ENCODE measurements around the gene LCN6. TPM values are rescaled to one million over a fixed set of nuclear protein-coding genes. Genes with fewer than 3 reads are reported as not detected.
"Not testable (repeated sequence)": the region's sequence is repeated elsewhere in the genome, so short reads cannot be mapped to it uniquely, and the experiment has no call there.

The LCN6 gene
- polyA plus RNA-seq, 3 donors, result not detected

GRCh38 chr9:136769710-136770191, 21.4 kb upstream of the LCN6 start:
- Histone ChIP-seq H4K20me1 (ENCODE audit: insufficient read depth, low read length) (no peaks in the 10 kb centered on the region), H3K9ac (ENCODE audit: insufficient read depth, low read length, poor library complexity, severe bottlenecking) (no peak overlapping the region), H3K27ac (ENCODE audit: low read depth in 1 of 2, low read length in 2 of 2) (no peak overlapping the region), H3K79me2 (ENCODE audit: insufficient read depth, low read length) (no peaks in the 10 kb centered on the region), H3K4me3 (replicated peaks in 1 of 3; ENCODE audit: low read depth in 2 of 3, low read length in 3 of 3) (no peak overlapping the region), H2AFZ (ENCODE audit: insufficient read depth, low read depth, low read length, poor library complexity, severe bottlenecking) (no peak overlapping the region), H3K36me3 (replicated peaks in 1 of 2; ENCODE audit: control insufficient read depth in 1 of 2, insufficient read depth in 2 of 2, low read length in 2 of 2) (no peaks in the 10 kb centered on the region), H3K27me3 (ENCODE audit: control insufficient read depth in 2 of 2, insufficient read depth in 2 of 2, low read length in 2 of 2) (no peaks in the 10 kb centered on the region), H3K4me1 (ENCODE audit: control insufficient read depth in 1 of 2, insufficient read depth in 2 of 2, low read length in 2 of 2) (peaks cover 0 to 3% of the 10 kb centered on the region in 2 donors), H3K9me3 (replicated peaks in 1 of 2; ENCODE audit: control insufficient read depth in 1 of 2, insufficient read depth in 1 of 2, low read length in 2 of 2) (peaks cover 9 to 18% of the 10 kb centered on the region in 2 donors), H3K4me2 (replicated peaks; ENCODE audit: extremely low read depth, low read length, poor library complexity, severe bottlenecking) (no peak overlapping the region)
- Mint-ChIP-seq H3K27ac (no peak overlapping the region), H3K4me1 (peaks cover 12% of the 10 kb centered on the region), H3K27me3 (ENCODE audit: low read depth in 3 of 3) (peaks cover 13 to 22% (median 19%) of the 10 kb centered on the region in 3 donors), H3K9me3 (peaks cover 8 to 20% (median 14%) of the 10 kb centered on the region in 7 donors), H3K4me3 (no peak overlapping the region), H3K36me3 (no peaks in the 10 kb centered on the region)
- TF ChIP-seq CTCF (IDR thresholded peaks at IDR 0.05), result peak; percentile 45
- intact Hi-C loops (cut with micrococcal nuclease), result no loop called here
- DNase-seq, result peak in 2 of 3 donors; percentile 25 to 47
- WGBS (ENCODE audit: insufficient coverage), result 11% methylated on average over 5 of the region's 16 CpGs

DNA sequence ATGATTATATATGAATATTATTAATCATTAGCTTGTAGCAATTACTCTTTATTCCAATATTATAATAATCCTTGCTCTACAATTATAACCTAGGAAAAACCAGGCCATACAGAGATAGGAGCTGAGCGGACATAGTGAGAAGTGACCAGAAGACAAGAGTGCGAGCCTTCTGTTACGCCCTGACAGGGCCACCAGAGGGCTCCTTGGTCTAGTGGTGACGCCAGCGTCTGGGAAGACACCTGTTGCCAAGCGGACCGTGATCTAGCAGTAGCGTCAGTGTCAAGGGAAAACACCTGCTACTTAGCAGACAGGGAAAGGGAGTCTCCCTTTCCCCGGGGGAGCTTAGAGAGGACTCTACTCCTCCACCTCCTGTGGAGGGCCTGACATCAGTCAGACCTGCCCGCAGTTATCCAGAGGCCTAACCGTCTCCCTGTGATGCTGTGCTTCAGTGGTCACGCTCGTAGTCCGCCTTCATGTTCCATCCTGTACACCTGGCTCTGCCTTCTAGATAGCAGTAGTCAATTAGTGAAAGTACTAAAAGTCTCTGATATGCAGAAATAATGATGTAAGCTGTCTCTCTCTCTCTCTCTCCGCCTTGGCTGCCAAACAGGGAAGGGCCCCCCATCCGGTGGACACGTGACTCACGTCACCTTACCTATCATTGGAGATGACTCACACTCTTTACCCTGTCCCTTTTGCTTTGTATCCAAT, 18.2 kb upstream of the LCN6 start:
- TF ChIP-seq CTCF (IDR thresholded peaks at IDR 0.05), result peak; percentile 68
- peak overlapping the region in 4 of 7 donors; percentile 42 to 74 (median 57) for H3K27ac Mint-ChIP-seq
- peak; percentile 20 to 72 (median 38) for DNase-seq
- H3K27me3 ChIP-seq (ENCODE audit: control insufficient read depth in 2 of 2, insufficient read depth in 2 of 2, low read length in 2 of 2); H3K9ac ChIP-seq (ENCODE audit: insufficient read depth, low read length, poor library complexity, severe bottlenecking); H3K27ac ChIP-seq (ENCODE audit: low read depth in 1 of 2, low read length in 2 of 2); H3K4me1 Mint-ChIP-seq; H3K36me3 ChIP-seq (replicated peaks in 1 of 2; ENCODE audit: control insufficient read depth in 1 of 2, insufficient read depth in 2 of 2, low read length in 2 of 2); H3K4me3 Mint-ChIP-seq; H3K4me2 ChIP-seq (replicated peaks; ENCODE audit: extremely low read depth, low read length, poor library complexity, severe bottlenecking); H4K20me1 ChIP-seq (ENCODE audit: insufficient read depth, low read length); H3K79me2 ChIP-seq (ENCODE audit: insufficient read depth, low read length); H3K9me3 ChIP-seq (replicated peaks in 1 of 2; ENCODE audit: control insufficient read depth in 1 of 2, insufficient read depth in 1 of 2, low read length in 2 of 2); H2AFZ ChIP-seq (ENCODE audit: insufficient read depth, low read depth, low read length, poor library complexity, severe bottlenecking); H3K36me3 Mint-ChIP-seq; H3K4me1 ChIP-seq (ENCODE audit: control insufficient read depth in 1 of 2, insufficient read depth in 2 of 2, low read length in 2 of 2); H3K4me3 ChIP-seq (replicated peaks in 1 of 3; ENCODE audit: low read depth in 2 of 3, low read length in 3 of 3); H3K9me3 Mint-ChIP-seq; intact Hi-C loops (cut with micrococcal nuclease): not testable (repeated sequence)
- 74% methylated on average over 6 of the region's 18 CpGs for WGBS (ENCODE audit: insufficient coverage)
- peaks cover 13 to 31% (median 23%) of the 10 kb centered on the region in 3 donors for H3K27me3 Mint-ChIP-seq (ENCODE audit: low read depth in 3 of 3)

DNA sequence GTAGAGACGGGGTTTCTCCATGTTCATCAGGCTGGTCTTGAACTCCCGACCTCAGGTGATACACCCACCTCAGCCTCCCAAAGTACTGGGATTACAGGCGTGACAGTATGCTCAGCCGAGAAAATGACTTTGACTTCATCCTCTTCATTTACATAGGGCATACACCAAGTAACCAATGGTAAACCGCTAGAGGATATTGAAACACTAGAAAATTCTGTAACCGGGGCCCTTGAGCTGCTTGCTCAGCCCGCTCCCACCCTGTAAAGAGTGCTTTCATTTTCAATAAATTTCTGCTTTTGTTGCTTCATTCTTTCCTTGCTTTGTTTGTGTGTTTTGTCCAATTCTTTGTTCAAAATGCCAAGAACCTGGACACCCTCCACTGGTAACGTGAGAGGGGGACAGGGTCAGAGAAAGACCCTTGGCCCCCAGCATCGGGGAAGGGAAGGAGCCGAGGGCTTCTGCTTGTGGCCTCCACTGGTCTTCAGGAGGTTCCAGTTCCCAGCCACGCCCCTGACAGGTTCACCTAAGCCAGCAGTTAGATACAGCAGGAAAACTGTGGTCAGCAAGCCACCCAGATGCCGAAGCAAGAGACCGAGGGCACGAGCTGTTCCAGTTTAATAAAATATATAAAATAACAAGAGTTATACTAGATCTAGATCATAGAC, 17.6 kb upstream of the LCN6 start:
- H4K20me1 ChIP-seq (ENCODE audit: insufficient read depth, low read length); H3K36me3 ChIP-seq (replicated peaks in 1 of 2; ENCODE audit: control insufficient read depth in 1 of 2, insufficient read depth in 2 of 2, low read length in 2 of 2); intact Hi-C loops (cut with micrococcal nuclease); H3K9me3 ChIP-seq (replicated peaks in 1 of 2; ENCODE audit: control insufficient read depth in 1 of 2, insufficient read depth in 1 of 2, low read length in 2 of 2); H3K79me2 ChIP-seq (ENCODE audit: insufficient read depth, low read length); H3K36me3 Mint-ChIP-seq; H3K4me3 ChIP-seq (replicated peaks in 1 of 3; ENCODE audit: low read depth in 2 of 3, low read length in 3 of 3); H3K9ac ChIP-seq (ENCODE audit: insufficient read depth, low read length, poor library complexity, severe bottlenecking); H3K27me3 ChIP-seq (ENCODE audit: control insufficient read depth in 2 of 2, insufficient read depth in 2 of 2, low read length in 2 of 2); H3K4me2 ChIP-seq (replicated peaks; ENCODE audit: extremely low read depth, low read length, poor library complexity, severe bottlenecking); H3K27ac ChIP-seq (ENCODE audit: low read depth in 1 of 2, low read length in 2 of 2); H3K4me3 Mint-ChIP-seq; H3K4me1 ChIP-seq (ENCODE audit: control insufficient read depth in 1 of 2, insufficient read depth in 2 of 2, low read length in 2 of 2); H2AFZ ChIP-seq (ENCODE audit: insufficient read depth, low read depth, low read length, poor library complexity, severe bottlenecking); H3K9me3 Mint-ChIP-seq; DNase-seq: not testable (repeated sequence)
- Mint-ChIP-seq H3K27me3 (ENCODE audit: low read depth in 3 of 3) (peaks cover 12 to 28% (median 22%) of the 10 kb centered on the region in 3 donors), H3K4me1 (peaks cover 11% of the 10 kb centered on the region), H3K27ac (peak overlapping the region in 2 of 7 donors; percentile 52 to 62)
- WGBS (ENCODE audit: insufficient coverage), result 78% methylated on average over 6 of the region's 14 CpGs

All from CD14-positive monocyte (primary cell).